ENCODE data around the gene ILKAP. TPM values are rescaled to one million over a fixed set of nuclear protein-coding genes. Genes with fewer than 3 reads are reported as not detected.

The ILKAP gene
- total RNA-seq, 1 experiment from 2014 or later, result 49.9 TPM

GRCh38 chr2:238134393-238134785 lies 69.1 kb downstream of the ILKAP start:
- ATAC-seq (no peak), DNase-seq (ENCODE audit: low read depth, low spot score) (no peak)
- H3K4me1 ChIP-seq (ENCODE audit: control insufficient read depth, insufficient read depth, low read length), result peaks cover 6% of the 10 kb centered on the region
- CTCF ChIA-PET, result no interaction called here
- no peaks in the 10 kb centered on the region for H3K36me3 ChIP-seq (ENCODE audit: control insufficient read depth, insufficient read depth, low read length)
- no peaks in the 10 kb centered on the region for H3K27me3 ChIP-seq (ENCODE audit: control insufficient read depth, insufficient read depth, low read length)
- no peaks in the 10 kb centered on the region for H3K9me3 ChIP-seq (ENCODE audit: control insufficient read depth, insufficient read depth, low read depth, low read length)
- BruUV-seq (replicated peaks), result no TSS peak
- in situ Hi-C loops (cut with HindIII; ENCODE audit: low pct_unique_long_range_greater_than_20kb, low sequenced_read_pairs), result no loop called here
- intact Hi-C loops (cut with micrococcal nuclease; ENCODE audit: unreplicated experiment), result no loop called here
- no peak overlapping the region for H3K4me3 ChIP-seq (ENCODE audit: low read depth in 2 of 2, low read length in 2 of 2)
- POLR2A ChIA-PET, result interaction anchor here (0.6 kb wide), 1 partner anchor 59 kb away, joined by 3 read pairs; no protein-coding TSS in a partner anchor
- no peak for TF ChIP-seq SIN3A (IDR thresholded peaks at IDR 0.05; ENCODE audit: borderline replicate concordance, insufficient read depth, low read depth, low read length)
- TF ChIP-seq CTCF (IDR thresholded peaks at IDR 0.05), result no peak
- TF ChIP-seq, protein P1, sequence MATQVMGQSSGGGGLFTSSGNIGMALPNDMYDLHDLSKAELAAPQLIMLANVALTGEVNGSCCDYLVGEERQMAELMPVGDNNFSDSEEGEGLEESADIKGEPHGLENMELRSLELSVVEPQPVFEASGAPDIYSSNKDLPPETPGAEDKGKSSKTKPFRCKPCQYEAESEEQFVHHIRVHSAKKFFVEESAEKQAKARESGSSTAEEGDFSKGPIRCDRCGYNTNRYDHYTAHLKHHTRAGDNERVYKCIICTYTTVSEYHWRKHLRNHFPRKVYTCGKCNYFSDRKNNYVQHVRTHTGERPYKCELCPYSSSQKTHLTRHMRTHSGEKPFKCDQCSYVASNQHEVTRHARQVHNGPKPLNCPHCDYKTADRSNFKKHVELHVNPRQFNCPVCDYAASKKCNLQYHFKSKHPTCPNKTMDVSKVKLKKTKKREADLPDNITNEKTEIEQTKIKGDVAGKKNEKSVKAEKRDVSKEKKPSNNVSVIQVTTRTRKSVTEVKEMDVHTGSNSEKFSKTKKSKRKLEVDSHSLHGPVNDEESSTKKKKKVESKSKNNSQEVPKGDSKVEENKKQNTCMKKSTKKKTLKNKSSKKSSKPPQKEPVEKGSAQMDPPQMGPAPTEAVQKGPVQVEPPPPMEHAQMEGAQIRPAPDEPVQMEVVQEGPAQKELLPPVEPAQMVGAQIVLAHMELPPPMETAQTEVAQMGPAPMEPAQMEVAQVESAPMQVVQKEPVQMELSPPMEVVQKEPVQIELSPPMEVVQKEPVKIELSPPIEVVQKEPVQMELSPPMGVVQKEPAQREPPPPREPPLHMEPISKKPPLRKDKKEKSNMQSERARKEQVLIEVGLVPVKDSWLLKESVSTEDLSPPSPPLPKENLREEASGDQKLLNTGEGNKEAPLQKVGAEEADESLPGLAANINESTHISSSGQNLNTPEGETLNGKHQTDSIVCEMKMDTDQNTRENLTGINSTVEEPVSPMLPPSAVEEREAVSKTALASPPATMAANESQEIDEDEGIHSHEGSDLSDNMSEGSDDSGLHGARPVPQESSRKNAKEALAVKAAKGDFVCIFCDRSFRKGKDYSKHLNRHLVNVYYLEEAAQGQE (IDR thresholded peaks at IDR 0.05; ENCODE audit: insufficient read depth in 1 of 2, low read depth in 2 of 2, low read length in 1 of 2), result no peak
- TF ChIP-seq POLR2AphosphoS5 (IDR thresholded peaks at IDR 0.05; ENCODE audit: low read depth, low read length), result no peak
- TF ChIP-seq TCF7L2 (IDR thresholded peaks at IDR 0.05; ENCODE audit: low read depth, low read length), result no peak
- no peak overlapping the region for H3K27ac ChIP-seq (ENCODE audit: low read length)

- Histone ChIP-seq H3K9me3 (ENCODE audit: control insufficient read depth, insufficient read depth, low read depth, low read length) (no peaks in the 10 kb centered on the region), H3K4me3 (ENCODE audit: low read depth in 2 of 2, low read length in 2 of 2) (no peak overlapping the region), H3K27me3 (ENCODE audit: control insufficient read depth, insufficient read depth, low read length) (no peaks in the 10 kb centered on the region), H3K36me3 (ENCODE audit: control insufficient read depth, insufficient read depth, low read length) (no peaks in the 10 kb centered on the region), H3K4me1 (ENCODE audit: control insufficient read depth, insufficient read depth, low read length) (no peaks in the 10 kb centered on the region), H3K27ac (ENCODE audit: low read length) (no peak overlapping the region)
- BruUV-seq (replicated peaks), result no TSS peak
- ChIA-PET CTCF (no interaction called here), POLR2A (interaction anchor here (0.6 kb wide), 2 partner anchors 8 to 60 kb away, joined by 3 read pairs; no protein-coding TSS in a partner anchor)
- DNase-seq (ENCODE audit: low read depth, low spot score) (no peak), ATAC-seq (peak; percentile 36; the same call in 1 of the 2 replicates)
- intact Hi-C loops (cut with micrococcal nuclease; ENCODE audit: unreplicated experiment), result no loop called here
- no peak for TF ChIP-seq CTCF (IDR thresholded peaks at IDR 0.05)
- TF ChIP-seq, protein P1 (IDR thresholded peaks at IDR 0.05; ENCODE audit: insufficient read depth in 1 of 2, low read depth in 2 of 2, low read length in 1 of 2), result no peak
- TF ChIP-seq TCF7L2 (IDR thresholded peaks at IDR 0.05; ENCODE audit: low read depth, low read length), result no peak
- no peak for TF ChIP-seq POLR2AphosphoS5 (IDR thresholded peaks at IDR 0.05; ENCODE audit: low read depth, low read length)
- TF ChIP-seq SIN3A (IDR thresholded peaks at IDR 0.05; ENCODE audit: borderline replicate concordance, insufficient read depth, low read depth, low read length), result no peak
- in situ Hi-C loops (cut with HindIII; ENCODE audit: low pct_unique_long_range_greater_than_20kb, low sequenced_read_pairs), result no loop called here
Measured at GRCh38 chr2:238133499-238134392, 69.7 kb downstream of the ILKAP start.

All from Panc1 (cell line).